Activated naive CD8-positive, alpha-beta T cell treated with anti-CD3 and anti-CD28 coated beads for 36 hours (primary cell): ENCODE data around the gene AOPEP. TPM values are rescaled to one million over a fixed set of nuclear protein-coding genes. Genes with fewer than 3 reads are reported as not detected.

Source experiments
- DNase-seq: peaks from one replicate; pipeline ENCODE4 v3.0.0; 2021
- H3K27ac Mint-ChIP-seq: one replicate; pipeline ENCODE4 v1.8.0; 2022; ENCODE audit warnings: mild to moderate bottlenecking, moderate library complexity, mixed read lengths
- H3K27me3 Mint-ChIP-seq: one replicate; pipeline ENCODE4 v1.8.0; 2022; ENCODE audit warnings: mild to moderate bottlenecking, mixed read lengths
- H3K36me3 Mint-ChIP-seq: one replicate; pipeline ENCODE4 v1.8.0; 2021; ENCODE audit warnings: mild to moderate bottlenecking, mixed read lengths
- H3K4me1 Mint-ChIP-seq: one replicate; pipeline ENCODE4 v1.8.0; 2021; ENCODE audit warnings: mixed read lengths
- H3K4me3 Mint-ChIP-seq: one replicate; pipeline ENCODE4 v1.8.0; 2022; ENCODE audit warnings: mild to moderate bottlenecking, moderate library complexity, mixed read lengths
- H3K9me3 Mint-ChIP-seq: one replicate; pipeline ENCODE4 v1.8.0; 2022; ENCODE audit warnings: mixed read lengths
- total RNA-seq, 2 experiments: library from RNA; stranded (reverse); gene quantifications; one replicate each; pipeline ENCODE4 v1.2.3, GENCODE V29; 2021

The AOPEP gene
- total RNA-seq, 2 experiments from 2014 or later, result 5.0 to 6.8 TPM

- no peaks in the 10 kb centered on the region for H3K27me3 Mint-ChIP-seq
- no peaks in the 10 kb centered on the region for H3K9me3 Mint-ChIP-seq
- H3K4me1 Mint-ChIP-seq, result peaks cover 12% of the 10 kb centered on the region
- DNase-seq, result no peak
- no peak overlapping the region for H3K4me3 Mint-ChIP-seq
- H3K27ac Mint-ChIP-seq, result no peak overlapping the region
- H3K36me3 Mint-ChIP-seq, result no peaks in the 10 kb centered on the region
Measured at GRCh38 chr9:94909965-94910730, 183.6 kb downstream of the AOPEP start.

GRCh38 chr9:94911211-94911610 is 184.7 kb downstream of the AOPEP start:
- Mint-ChIP-seq H3K27me3 (no peaks in the 10 kb centered on the region), H3K27ac (no peak overlapping the region), H3K4me3 (no peak overlapping the region), H3K4me1 (peaks cover 12% of the 10 kb centered on the region), H3K36me3 (no peaks in the 10 kb centered on the region), H3K9me3 (no peaks in the 10 kb centered on the region)
- DNase-seq, result no peak

GRCh38 chr9:94911986-94912635 is 185.6 kb downstream of the AOPEP start:
- Mint-ChIP-seq H3K36me3 (no peaks in the 10 kb centered on the region), H3K4me3 (no peak overlapping the region), H3K27me3 (no peaks in the 10 kb centered on the region), H3K4me1 (peaks cover 12% of the 10 kb centered on the region), H3K9me3 (no peaks in the 10 kb centered on the region), H3K27ac (no peak overlapping the region)
- no peak for DNase-seq

GRCh38 chr9:94912700-94913249 is 186.3 kb downstream of the AOPEP start:
- H3K36me3 Mint-ChIP-seq, result no peaks in the 10 kb centered on the region
- H3K4me1 Mint-ChIP-seq, result peaks cover 9% of the 10 kb centered on the region
- no peaks in the 10 kb centered on the region for H3K27me3 Mint-ChIP-seq
- H3K9me3 Mint-ChIP-seq, result no peaks in the 10 kb centered on the region
- no peak for DNase-seq
- H3K27ac Mint-ChIP-seq, result no peak overlapping the region
- no peak overlapping the region for H3K4me3 Mint-ChIP-seq

GRCh38 chr9:94913550-94913949 is 187.1 kb downstream of the AOPEP start:
- no peak overlapping the region for H3K4me3 Mint-ChIP-seq
- H3K9me3 Mint-ChIP-seq, result no peaks in the 10 kb centered on the region
- peaks cover 6% of the 10 kb centered on the region for H3K4me1 Mint-ChIP-seq
- no peaks in the 10 kb centered on the region for H3K27me3 Mint-ChIP-seq
- no peak for DNase-seq
- no peaks in the 10 kb centered on the region for H3K36me3 Mint-ChIP-seq
- no peak overlapping the region for H3K27ac Mint-ChIP-seq

GRCh38 chr9:94915476-94916450 is 189.3 kb downstream of the AOPEP start:
- no peaks in the 10 kb centered on the region for H3K36me3 Mint-ChIP-seq
- no peaks in the 10 kb centered on the region for H3K27me3 Mint-ChIP-seq
- peaks cover 2% of the 10 kb centered on the region for H3K4me1 Mint-ChIP-seq
- H3K9me3 Mint-ChIP-seq, result no peaks in the 10 kb centered on the region
- no peak overlapping the region for H3K27ac Mint-ChIP-seq
- DNase-seq, result no peak
- H3K4me3 Mint-ChIP-seq, result no peak overlapping the region

- H3K4me1 Mint-ChIP-seq, result no peaks in the 10 kb centered on the region
- no peaks in the 10 kb centered on the region for H3K36me3 Mint-ChIP-seq
Measured at GRCh38 chr9:94916956-94917355, 190.5 kb downstream of the AOPEP start.

GRCh38 chr9:94918038-94918753 is 191.7 kb downstream of the AOPEP start:
- Mint-ChIP-seq H3K9me3 (no peaks in the 10 kb centered on the region), H3K27ac (no peak overlapping the region), H3K4me1 (no peaks in the 10 kb centered on the region), H3K36me3 (no peaks in the 10 kb centered on the region), H3K27me3 (no peaks in the 10 kb centered on the region), H3K4me3 (no peak overlapping the region)
- no peak for DNase-seq

More at GRCh38 chr9:94916956-94917355, 190.5 kb downstream of the AOPEP start:
- Mint-ChIP-seq H3K27ac (no peak overlapping the region), H3K4me3 (no peak overlapping the region), H3K27me3 (no peaks in the 10 kb centered on the region), H3K9me3 (no peaks in the 10 kb centered on the region)
- no peak for DNase-seq

- H3K9me3 Mint-ChIP-seq, result no peaks in the 10 kb centered on the region
- H3K4me1 Mint-ChIP-seq, result no peaks in the 10 kb centered on the region
- H3K4me3 Mint-ChIP-seq, result no peak overlapping the region
- no peak for DNase-seq
- no peaks in the 10 kb centered on the region for H3K36me3 Mint-ChIP-seq
- H3K27me3 Mint-ChIP-seq, result no peaks in the 10 kb centered on the region
- no peak overlapping the region for H3K27ac Mint-ChIP-seq
Measured at GRCh38 chr9:94919376-94920098, 193.0 kb downstream of the AOPEP start.

- Mint-ChIP-seq H3K4me3 (no peak overlapping the region), H3K27me3 (no peaks in the 10 kb centered on the region)
- no peak for DNase-seq
Measured at GRCh38 chr9:94920420-94921091, 194.1 kb downstream of the AOPEP start.

GRCh38 chr9:94921092-94921471 is 194.6 kb downstream of the AOPEP start:
- peaks cover 2% of the 10 kb centered on the region for H3K36me3 Mint-ChIP-seq
- H3K4me3 Mint-ChIP-seq, result no peak overlapping the region
- no peaks in the 10 kb centered on the region for H3K9me3 Mint-ChIP-seq
- no peak for DNase-seq
- H3K27ac Mint-ChIP-seq, result no peak overlapping the region
- H3K27me3 Mint-ChIP-seq, result no peaks in the 10 kb centered on the region
- no peaks in the 10 kb centered on the region for H3K4me1 Mint-ChIP-seq

More at GRCh38 chr9:94920420-94921091, 194.1 kb downstream of the AOPEP start:
- no peaks in the 10 kb centered on the region for H3K4me1 Mint-ChIP-seq
- H3K36me3 Mint-ChIP-seq, result no peaks in the 10 kb centered on the region
- H3K27ac Mint-ChIP-seq, result no peak overlapping the region
- no peaks in the 10 kb centered on the region for H3K9me3 Mint-ChIP-seq

- DNase-seq, result no peak
- peaks cover 2% of the 10 kb centered on the region for H3K36me3 Mint-ChIP-seq
- H3K27ac Mint-ChIP-seq, result no peak overlapping the region
- no peaks in the 10 kb centered on the region for H3K9me3 Mint-ChIP-seq
- no peaks in the 10 kb centered on the region for H3K4me1 Mint-ChIP-seq
- H3K4me3 Mint-ChIP-seq, result no peak overlapping the region
- no peaks in the 10 kb centered on the region for H3K27me3 Mint-ChIP-seq
Measured at GRCh38 chr9:94921656-94922055, 195.2 kb downstream of the AOPEP start.

- Mint-ChIP-seq H3K9me3 (no peaks in the 10 kb centered on the region), H3K27ac (no peak overlapping the region), H3K27me3 (no peaks in the 10 kb centered on the region), H3K4me1 (no peaks in the 10 kb centered on the region), H3K4me3 (no peak overlapping the region), H3K36me3 (peaks cover 2% of the 10 kb centered on the region)
- no peak for DNase-seq
Measured at GRCh38 chr9:94922098-94922607, 195.7 kb downstream of the AOPEP start.
